H1 (cell line): Measurements from ENCODE around the gene CD47. TPM values are rescaled to one million over a fixed set of nuclear protein-coding genes. Genes with fewer than 3 reads are reported as not detected.

Experiments used
- BRCA1 ChIP-seq: IDR thresholded peaks from 2 replicates; pipeline ENCODE4 v1.6.1; 2012; ENCODE audit warnings: low read depth, low read length, improper control_type of control experiment
- CBX8 ChIP-seq: fragments of 300-800, 300-1000 bp; sonication (generic); IDR thresholded peaks from 2 replicates; pipeline ENCODE4 v1.7.1; 2016; ENCODE audit warnings: low read depth, low read length, borderline replicate concordance
- GABPA ChIP-seq: IDR thresholded peaks from 2 replicates; pipeline ENCODE4 v1.6.1; 2011; ENCODE audit warnings: mild to moderate bottlenecking, low read length, moderate library complexity, borderline replicate concordance; ENCODE audit not compliant: insufficient read depth
- SUZ12 ChIP-seq: fragments of 200-600 bp; sonication (generic); IDR thresholded peaks from 2 replicates; pipeline ENCODE4 v1.6.1; 2012; ENCODE audit warnings: mild to moderate bottlenecking, inconsistent platforms, low read length, moderate library complexity, mixed read lengths
- TAF7 ChIP-seq: optimal IDR thresholded peaks from 2 replicates; pipeline ENCODE3; 2011; ENCODE audit warnings: low read depth, mild to moderate bottlenecking, inconsistent platforms, low read length, moderate library complexity, borderline replicate concordance
- ZNF274 ChIP-seq: IDR thresholded peaks from 2 replicates; pipeline ENCODE4 v1.7.0; 2012; ENCODE audit warnings: low read length, borderline replicate concordance; ENCODE audit errors: extremely low read depth
- polyA plus RNA-seq, 7 experiments: library from polyadenylated mRNA; depleted of rRNA in 3 of 7; stranded (reverse) in 5 of 7; unstranded in 2 of 7; fragments of >200 nt in 5 of 7; fragments of 200-250 nt in 2 of 7; gene quantifications; 1 replicate in 5 of 7; 2 replicates in 1 of 7; 4 replicates in 1 of 7; pipeline versions ENCODE4 v1.2.1 to v1.2.3, GENCODE V29; 2011 to 2013; ENCODE audit warnings: missing spikeins in 2 of 7, mixed read lengths in 2 of 7
- total RNA-seq: library from RNA; stranded (reverse); fragmentation: NEBNext Ultra II Directional; extraction: Animal tissue kit (Norgen Biotek cat#: 25700); gene quantifications from 2 replicates; pipeline ENCODE4 v1.2.1, GENCODE V29; 2021
- TF ChIP-seq, protein P1 (sequence below): fragments of 300-600 bp; sonication (generic); IDR thresholded peaks from 2 replicates; pipeline ENCODE4 v1.7.1; 2012; ENCODE audit warnings: low read length, moderate library complexity, mild to moderate bottlenecking, inconsistent platforms; ENCODE audit not compliant: insufficient replicate concordance

CD47 gene
- total and polyA plus RNA-seq, 2 of the 8 experiments (the other 6 are each of a cell fraction or from before 2014, with no cell fraction given) = 14.4 to 19.3 TPM

DNA sequence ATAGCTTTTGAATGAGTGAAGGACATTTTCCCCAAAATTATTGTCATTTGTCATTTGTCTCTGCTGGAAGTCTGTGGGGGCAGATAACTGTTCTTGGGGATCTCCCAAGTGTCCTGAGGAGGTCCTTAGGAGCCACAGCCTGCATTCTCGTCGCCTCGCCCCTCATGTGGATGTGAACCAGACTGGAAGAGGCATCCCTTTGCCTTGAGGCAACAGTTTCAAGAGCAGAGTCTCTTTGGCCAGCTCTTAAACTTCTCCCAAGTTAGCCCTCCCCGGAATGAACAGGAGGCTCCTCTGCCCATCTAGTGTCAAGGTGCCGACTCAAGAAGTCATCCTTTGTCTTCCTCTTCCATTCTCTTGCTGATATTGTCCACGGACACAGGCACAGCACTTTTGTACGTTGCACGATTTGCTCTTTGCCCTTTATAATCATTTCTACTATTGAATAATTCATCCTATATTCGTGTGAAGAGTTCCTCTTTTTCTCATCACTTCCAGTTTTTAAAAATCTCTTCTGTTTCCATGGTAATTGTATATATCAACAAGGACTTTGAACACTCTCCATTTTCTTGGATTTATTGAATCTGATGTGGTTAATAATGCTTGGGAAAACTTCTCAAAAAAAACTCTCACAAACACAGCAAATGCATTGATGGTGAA, 40.8 kb upstream of the CD47 start (continued):
- TF ChIP-seq, protein P1, sequence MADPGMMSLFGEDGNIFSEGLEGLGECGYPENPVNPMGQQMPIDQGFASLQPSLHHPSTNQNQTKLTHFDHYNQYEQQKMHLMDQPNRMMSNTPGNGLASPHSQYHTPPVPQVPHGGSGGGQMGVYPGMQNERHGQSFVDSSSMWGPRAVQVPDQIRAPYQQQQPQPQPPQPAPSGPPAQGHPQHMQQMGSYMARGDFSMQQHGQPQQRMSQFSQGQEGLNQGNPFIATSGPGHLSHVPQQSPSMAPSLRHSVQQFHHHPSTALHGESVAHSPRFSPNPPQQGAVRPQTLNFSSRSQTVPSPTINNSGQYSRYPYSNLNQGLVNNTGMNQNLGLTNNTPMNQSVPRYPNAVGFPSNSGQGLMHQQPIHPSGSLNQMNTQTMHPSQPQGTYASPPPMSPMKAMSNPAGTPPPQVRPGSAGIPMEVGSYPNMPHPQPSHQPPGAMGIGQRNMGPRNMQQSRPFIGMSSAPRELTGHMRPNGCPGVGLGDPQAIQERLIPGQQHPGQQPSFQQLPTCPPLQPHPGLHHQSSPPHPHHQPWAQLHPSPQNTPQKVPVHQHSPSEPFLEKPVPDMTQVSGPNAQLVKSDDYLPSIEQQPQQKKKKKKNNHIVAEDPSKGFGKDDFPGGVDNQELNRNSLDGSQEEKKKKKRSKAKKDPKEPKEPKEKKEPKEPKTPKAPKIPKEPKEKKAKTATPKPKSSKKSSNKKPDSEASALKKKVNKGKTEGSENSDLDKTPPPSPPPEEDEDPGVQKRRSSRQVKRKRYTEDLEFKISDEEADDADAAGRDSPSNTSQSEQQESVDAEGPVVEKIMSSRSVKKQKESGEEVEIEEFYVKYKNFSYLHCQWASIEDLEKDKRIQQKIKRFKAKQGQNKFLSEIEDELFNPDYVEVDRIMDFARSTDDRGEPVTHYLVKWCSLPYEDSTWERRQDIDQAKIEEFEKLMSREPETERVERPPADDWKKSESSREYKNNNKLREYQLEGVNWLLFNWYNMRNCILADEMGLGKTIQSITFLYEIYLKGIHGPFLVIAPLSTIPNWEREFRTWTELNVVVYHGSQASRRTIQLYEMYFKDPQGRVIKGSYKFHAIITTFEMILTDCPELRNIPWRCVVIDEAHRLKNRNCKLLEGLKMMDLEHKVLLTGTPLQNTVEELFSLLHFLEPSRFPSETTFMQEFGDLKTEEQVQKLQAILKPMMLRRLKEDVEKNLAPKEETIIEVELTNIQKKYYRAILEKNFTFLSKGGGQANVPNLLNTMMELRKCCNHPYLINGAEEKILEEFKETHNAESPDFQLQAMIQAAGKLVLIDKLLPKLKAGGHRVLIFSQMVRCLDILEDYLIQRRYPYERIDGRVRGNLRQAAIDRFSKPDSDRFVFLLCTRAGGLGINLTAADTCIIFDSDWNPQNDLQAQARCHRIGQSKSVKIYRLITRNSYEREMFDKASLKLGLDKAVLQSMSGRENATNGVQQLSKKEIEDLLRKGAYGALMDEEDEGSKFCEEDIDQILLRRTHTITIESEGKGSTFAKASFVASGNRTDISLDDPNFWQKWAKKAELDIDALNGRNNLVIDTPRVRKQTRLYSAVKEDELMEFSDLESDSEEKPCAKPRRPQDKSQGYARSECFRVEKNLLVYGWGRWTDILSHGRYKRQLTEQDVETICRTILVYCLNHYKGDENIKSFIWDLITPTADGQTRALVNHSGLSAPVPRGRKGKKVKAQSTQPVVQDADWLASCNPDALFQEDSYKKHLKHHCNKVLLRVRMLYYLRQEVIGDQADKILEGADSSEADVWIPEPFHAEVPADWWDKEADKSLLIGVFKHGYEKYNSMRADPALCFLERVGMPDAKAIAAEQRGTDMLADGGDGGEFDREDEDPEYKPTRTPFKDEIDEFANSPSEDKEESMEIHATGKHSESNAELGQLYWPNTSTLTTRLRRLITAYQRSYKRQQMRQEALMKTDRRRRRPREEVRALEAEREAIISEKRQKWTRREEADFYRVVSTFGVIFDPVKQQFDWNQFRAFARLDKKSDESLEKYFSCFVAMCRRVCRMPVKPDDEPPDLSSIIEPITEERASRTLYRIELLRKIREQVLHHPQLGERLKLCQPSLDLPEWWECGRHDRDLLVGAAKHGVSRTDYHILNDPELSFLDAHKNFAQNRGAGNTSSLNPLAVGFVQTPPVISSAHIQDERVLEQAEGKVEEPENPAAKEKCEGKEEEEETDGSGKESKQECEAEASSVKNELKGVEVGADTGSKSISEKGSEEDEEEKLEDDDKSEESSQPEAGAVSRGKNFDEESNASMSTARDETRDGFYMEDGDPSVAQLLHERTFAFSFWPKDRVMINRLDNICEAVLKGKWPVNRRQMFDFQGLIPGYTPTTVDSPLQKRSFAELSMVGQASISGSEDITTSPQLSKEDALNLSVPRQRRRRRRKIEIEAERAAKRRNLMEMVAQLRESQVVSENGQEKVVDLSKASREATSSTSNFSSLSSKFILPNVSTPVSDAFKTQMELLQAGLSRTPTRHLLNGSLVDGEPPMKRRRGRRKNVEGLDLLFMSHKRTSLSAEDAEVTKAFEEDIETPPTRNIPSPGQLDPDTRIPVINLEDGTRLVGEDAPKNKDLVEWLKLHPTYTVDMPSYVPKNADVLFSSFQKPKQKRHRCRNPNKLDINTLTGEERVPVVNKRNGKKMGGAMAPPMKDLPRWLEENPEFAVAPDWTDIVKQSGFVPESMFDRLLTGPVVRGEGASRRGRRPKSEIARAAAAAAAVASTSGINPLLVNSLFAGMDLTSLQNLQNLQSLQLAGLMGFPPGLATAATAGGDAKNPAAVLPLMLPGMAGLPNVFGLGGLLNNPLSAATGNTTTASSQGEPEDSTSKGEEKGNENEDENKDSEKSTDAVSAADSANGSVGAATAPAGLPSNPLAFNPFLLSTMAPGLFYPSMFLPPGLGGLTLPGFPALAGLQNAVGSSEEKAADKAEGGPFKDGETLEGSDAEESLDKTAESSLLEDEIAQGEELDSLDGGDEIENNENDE = no peak
- TF ChIP-seq CBX8 (no peak), ZNF274 (no peak), TAF7 (no peak), SUZ12 (no peak), BRCA1 (no peak), GABPA (no peak)
